NT2/D1 (cell line): Measurements from ENCODE around the gene SLC9C2.
"Not testable (repeated sequence)": the region's sequence is repeated elsewhere in the genome, so short reads cannot be mapped to it uniquely, and the experiment has no call there.

ENCODE experiments used
- DNase-seq: peaks from one replicate; pipeline ENCODE4 v3.0.0-alpha.2; 2011; ENCODE audit warnings: low read depth, low spot score
- H3K27me3 ChIP-seq: 2 replicates; pipeline ENCODE4 v1.6.0; 2011; ENCODE audit warnings: mild to moderate bottlenecking; ENCODE audit not compliant: insufficient read length, insufficient read depth
- H3K36me3 ChIP-seq: 2 replicates; pipeline ENCODE4 v1.6.1; 2011; ENCODE audit warnings: mild to moderate bottlenecking, low read length, mixed read lengths; ENCODE audit not compliant: insufficient read depth, insufficient read length
- H3K4me1 ChIP-seq: 2 replicates; pipeline ENCODE4 v1.5.1; 2011; ENCODE audit not compliant: insufficient read depth, insufficient read length
- H3K4me3 ChIP-seq: 2 replicates; pipeline ENCODE4 v1.5.1; 2011; ENCODE audit warnings: low read depth; ENCODE audit not compliant: insufficient read length
- H3K9ac ChIP-seq: 2 replicates; pipeline ENCODE4 v1.6.0; 2011; ENCODE audit warnings: low read depth; ENCODE audit not compliant: insufficient read length
- H3K9me3 ChIP-seq: 2 replicates; pipeline ENCODE4 v1.5.1; 2011; ENCODE audit warnings: mild to moderate bottlenecking, low read length; ENCODE audit not compliant: insufficient read depth
- SUZ12 ChIP-seq: IDR thresholded peaks from 2 replicates; pipeline ENCODE4 v1.6.1; 2011; ENCODE audit not compliant: insufficient read length, insufficient read depth; ENCODE audit errors: extremely low read depth
- YY1 ChIP-seq: IDR thresholded peaks from 2 replicates; pipeline ENCODE4 v1.6.1; 2011; ENCODE audit not compliant: insufficient read length, insufficient read depth
- ZNF274 ChIP-seq: IDR thresholded peaks from 2 replicates; pipeline ENCODE4 v1.6.1; 2011; ENCODE audit warnings: mild to moderate bottlenecking, low read depth, low read length

Gene SLC9C2

DNA sequence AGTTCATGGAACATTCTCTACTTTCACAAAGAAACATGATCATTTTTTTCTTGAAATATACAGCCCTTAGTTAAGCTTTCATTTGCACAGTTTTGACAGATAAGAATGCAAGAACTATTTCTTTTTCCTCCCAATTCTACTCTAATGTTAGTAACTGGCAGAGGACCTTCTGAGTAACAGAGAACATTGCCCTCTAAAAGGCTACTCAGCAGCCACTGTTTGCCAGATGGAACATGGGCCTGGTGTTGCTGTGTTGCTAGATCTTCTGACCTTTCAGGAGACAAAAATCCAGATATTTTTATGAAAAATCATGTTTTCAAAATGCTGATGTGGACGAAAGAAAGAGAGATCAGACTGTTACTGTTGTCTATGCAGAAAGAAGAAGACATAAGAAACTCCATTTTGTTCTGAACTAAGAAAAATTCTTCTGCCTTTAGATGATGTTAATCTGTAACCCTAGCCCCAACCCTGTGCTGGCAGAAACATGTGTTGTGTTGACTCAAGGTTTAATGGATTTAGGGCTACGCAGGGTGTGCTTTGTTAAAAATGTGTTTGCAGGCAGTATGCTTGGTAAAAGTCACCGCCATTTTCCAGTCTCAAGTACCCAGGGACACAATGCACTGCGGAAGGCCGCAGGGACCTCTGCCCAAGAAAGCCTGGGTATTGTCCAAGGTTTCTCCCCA, 128.6 kb downstream of the SLC9C2 start:
- H3K4me3 ChIP-seq = no peak overlapping the region
- TF ChIP-seq ZNF274 (no peak), YY1 (no peak), SUZ12 (no peak)
- H3K9me3 ChIP-seq = peaks cover 37% of the 10 kb centered on the region
- no peak for DNase-seq
- H3K4me1 ChIP-seq = peaks cover 2% of the 10 kb centered on the region
- H3K27me3 ChIP-seq = no peaks in the 10 kb centered on the region
- no peak overlapping the region for H3K9ac ChIP-seq
- H3K36me3 ChIP-seq = peaks cover 17% of the 10 kb centered on the region

GRCh38 chr1:173473599-173474011, 129.3 kb downstream of the SLC9C2 start:
- TF ChIP-seq YY1 = no peak
- no peak for TF ChIP-seq ZNF274
- TF ChIP-seq SUZ12 = no peak
- Histone ChIP-seq H3K27me3 (no peaks in the 10 kb centered on the region), H3K9me3 (peaks cover 43% of the 10 kb centered on the region), H3K4me3 (no peak overlapping the region), H3K9ac (no peak overlapping the region), H3K4me1 (peaks cover 2% of the 10 kb centered on the region), H3K36me3 (peaks cover 12% of the 10 kb centered on the region)
- DNase-seq = no peak

GRCh38 chr1:173470608-173471007, 132.3 kb downstream of the SLC9C2 start:
- no peaks in the 10 kb centered on the region for H3K4me1 ChIP-seq
- H3K4me3 ChIP-seq = no peak overlapping the region
- no peak overlapping the region for H3K9ac ChIP-seq
- TF ChIP-seq SUZ12 (no peak), YY1 (no peak), ZNF274 (no peak)
- DNase-seq = no peak
- no peaks in the 10 kb centered on the region for H3K27me3 ChIP-seq
- H3K36me3 ChIP-seq = peaks cover 7% of the 10 kb centered on the region
- peaks cover 63% of the 10 kb centered on the region for H3K9me3 ChIP-seq

- no peak for DNase-seq
- peaks cover 63% of the 10 kb centered on the region for H3K9me3 ChIP-seq
Observed at GRCh38 chr1:173469656-173470055, 133.2 kb downstream of the SLC9C2 start.

GRCh38 chr1:173467426-173467825, 135.4 kb downstream of the SLC9C2 start:
- Histone ChIP-seq H3K4me3 (no peak overlapping the region), H3K4me1 (no peaks in the 10 kb centered on the region), H3K36me3 (peaks cover 7% of the 10 kb centered on the region), H3K9ac (no peak overlapping the region), H3K27me3 (no peaks in the 10 kb centered on the region), H3K9me3 (peaks cover 70% of the 10 kb centered on the region)
- DNase-seq = no peak
- no peak for TF ChIP-seq SUZ12
- no peak for TF ChIP-seq ZNF274
- no peak for TF ChIP-seq YY1

More at GRCh38 chr1:173469656-173470055, 133.2 kb downstream of the SLC9C2 start:
- no peaks in the 10 kb centered on the region for H3K4me1 ChIP-seq
- no peaks in the 10 kb centered on the region for H3K27me3 ChIP-seq
- no peak overlapping the region for H3K4me3 ChIP-seq
- no peak overlapping the region for H3K9ac ChIP-seq
- TF ChIP-seq ZNF274 = no peak
- peaks cover 7% of the 10 kb centered on the region for H3K36me3 ChIP-seq

GRCh38 chr1:173464185-173464584, 138.7 kb downstream of the SLC9C2 start:
- not testable (repeated sequence) for DNase-seq, H3K4me3 ChIP-seq, H3K9ac ChIP-seq, H3K4me1 ChIP-seq, H3K27me3 ChIP-seq
- Histone ChIP-seq H3K36me3 (peaks cover 28% of the 10 kb centered on the region), H3K9me3 (peaks cover 59% of the 10 kb centered on the region)

GRCh38 chr1:173462666-173463065, 140.2 kb downstream of the SLC9C2 start:
- H3K27me3 ChIP-seq, H3K9ac ChIP-seq, H3K4me3 ChIP-seq, DNase-seq, H3K4me1 ChIP-seq: not testable (repeated sequence)
- H3K9me3 ChIP-seq = peaks cover 49% of the 10 kb centered on the region
- peaks cover 28% of the 10 kb centered on the region for H3K36me3 ChIP-seq

DNA sequence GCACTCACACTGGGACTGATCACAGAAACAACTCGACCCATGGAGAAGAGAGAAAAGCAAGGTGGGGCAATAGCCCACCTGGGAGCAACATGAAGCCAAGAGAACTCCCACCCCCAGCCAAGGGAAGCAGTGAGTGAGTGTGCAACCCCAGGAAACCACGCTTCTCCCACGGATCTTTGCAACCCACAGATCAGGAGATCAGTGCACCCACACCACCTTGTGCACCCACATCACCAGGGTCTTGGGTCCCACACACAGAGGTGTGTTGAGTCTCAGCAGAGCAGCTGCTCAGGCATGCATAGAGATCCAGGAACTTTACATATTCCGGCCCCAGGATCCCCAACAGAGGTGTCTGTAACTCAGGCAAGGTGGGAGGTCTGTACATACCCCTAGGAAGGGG, 143.0 kb downstream of the SLC9C2 start:
- Histone ChIP-seq H3K36me3 (peaks cover 24% of the 10 kb centered on the region), H3K4me1 (peaks cover 4% of the 10 kb centered on the region), H3K9ac (no peak overlapping the region), H3K9me3 (peaks cover 34% of the 10 kb centered on the region), H3K27me3 (no peaks in the 10 kb centered on the region), H3K4me3 (no peak overlapping the region)
- no peak for DNase-seq
- TF ChIP-seq YY1 (no peak), ZNF274 (no peak), SUZ12 (no peak)
